Mesothelial cell of epicardium (in vitro differentiated cells): Measurements from ENCODE around the gene DUSP1. TPM values are rescaled to one million over a fixed set of nuclear protein-coding genes. Genes with fewer than 3 reads are reported as not detected.

Experiments used
- DNase-seq, 2 experiments: peaks; one replicate each; pipeline ENCODE4 v3.0.0; 2021; ENCODE audit warnings: low spot score in 2 of 2; ENCODE audit not compliant: unreplicated experiment in 2 of 2
- H3K27ac Mint-ChIP-seq: 2 replicates; pipeline ENCODE4 v1.8.0; 2021; ENCODE audit warnings: mixed read lengths
- H3K27me3 Mint-ChIP-seq: 2 replicates; pipeline ENCODE4 v1.8.0; 2021; ENCODE audit warnings: low read depth, mixed read lengths
- H3K36me3 Mint-ChIP-seq: 2 replicates; pipeline ENCODE4 v1.8.0; 2021; ENCODE audit warnings: mixed read lengths
- H3K4me1 Mint-ChIP-seq: 2 replicates; pipeline ENCODE4 v1.8.0; 2021; ENCODE audit warnings: mixed read lengths
- H3K4me3 Mint-ChIP-seq: 2 replicates; pipeline ENCODE4 v1.8.0; 2021; ENCODE audit warnings: mild to moderate bottlenecking, moderate library complexity, mixed read lengths
- H3K9me3 Mint-ChIP-seq: 2 replicates; pipeline ENCODE4 v1.8.0; 2021; ENCODE audit warnings: mixed read lengths
- total RNA-seq: library from RNA; stranded (reverse); gene quantifications from 3 replicates; pipeline ENCODE4 v1.2.1, GENCODE V29; 2021
- TF ChIP-seq, protein P1 (sequence below): fragments of 200-600 bp; sonication (generic); IDR thresholded peaks from one replicate; pipeline ENCODE4 v1.5.0; 2021; ENCODE audit warnings: antibody characterized with exemption; ENCODE audit not compliant: unreplicated experiment

The DUSP1 gene
- total RNA-seq, 1 donor from 2014 or later: 116 TPM

DNA sequence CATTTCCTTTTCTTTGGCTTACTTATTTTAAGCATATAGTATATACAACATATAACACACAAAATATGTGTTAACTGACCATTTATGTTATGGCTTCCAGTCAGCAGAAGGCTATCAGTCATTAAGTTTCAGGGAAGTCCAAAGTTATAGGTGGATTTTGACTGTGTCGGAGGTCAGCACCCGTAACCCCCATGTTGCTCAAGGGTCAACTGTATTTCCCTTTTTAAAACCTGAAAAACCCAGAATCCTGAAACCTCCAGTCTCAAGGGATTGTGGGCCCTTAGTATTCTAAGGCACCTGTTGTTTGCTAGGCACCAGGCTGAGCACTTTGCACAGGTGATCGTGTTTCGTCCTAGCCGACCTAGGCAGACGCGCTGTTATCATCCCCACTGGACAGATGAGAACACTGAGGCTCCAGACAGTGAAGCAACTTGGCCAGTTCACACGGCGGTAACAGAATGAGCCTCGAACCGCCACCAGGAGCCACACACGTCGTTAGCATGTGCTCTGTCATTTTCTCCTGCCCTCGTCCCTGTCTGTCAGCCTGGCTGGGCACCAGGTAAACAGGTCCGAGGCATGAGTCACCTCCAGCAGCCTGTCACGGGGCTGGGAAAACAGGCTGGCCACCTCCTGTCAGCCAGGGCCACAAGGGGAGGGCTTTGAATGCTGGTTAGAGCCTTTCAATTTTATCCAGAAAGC lies 39.9 kb downstream of the DUSP1 start:
- Mint-ChIP-seq H3K4me1 (peaks cover 14% of the 10 kb centered on the region), H3K4me3 (no peak overlapping the region), H3K36me3 (no peaks in the 10 kb centered on the region), H3K9me3 (no peaks in the 10 kb centered on the region), H3K27ac (no peak overlapping the region), H3K27me3 (no peaks in the 10 kb centered on the region)
- TF ChIP-seq, protein P1, sequence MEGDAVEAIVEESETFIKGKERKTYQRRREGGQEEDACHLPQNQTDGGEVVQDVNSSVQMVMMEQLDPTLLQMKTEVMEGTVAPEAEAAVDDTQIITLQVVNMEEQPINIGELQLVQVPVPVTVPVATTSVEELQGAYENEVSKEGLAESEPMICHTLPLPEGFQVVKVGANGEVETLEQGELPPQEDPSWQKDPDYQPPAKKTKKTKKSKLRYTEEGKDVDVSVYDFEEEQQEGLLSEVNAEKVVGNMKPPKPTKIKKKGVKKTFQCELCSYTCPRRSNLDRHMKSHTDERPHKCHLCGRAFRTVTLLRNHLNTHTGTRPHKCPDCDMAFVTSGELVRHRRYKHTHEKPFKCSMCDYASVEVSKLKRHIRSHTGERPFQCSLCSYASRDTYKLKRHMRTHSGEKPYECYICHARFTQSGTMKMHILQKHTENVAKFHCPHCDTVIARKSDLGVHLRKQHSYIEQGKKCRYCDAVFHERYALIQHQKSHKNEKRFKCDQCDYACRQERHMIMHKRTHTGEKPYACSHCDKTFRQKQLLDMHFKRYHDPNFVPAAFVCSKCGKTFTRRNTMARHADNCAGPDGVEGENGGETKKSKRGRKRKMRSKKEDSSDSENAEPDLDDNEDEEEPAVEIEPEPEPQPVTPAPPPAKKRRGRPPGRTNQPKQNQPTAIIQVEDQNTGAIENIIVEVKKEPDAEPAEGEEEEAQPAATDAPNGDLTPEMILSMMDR: no peak
- no peak for DNase-seq

DNA sequence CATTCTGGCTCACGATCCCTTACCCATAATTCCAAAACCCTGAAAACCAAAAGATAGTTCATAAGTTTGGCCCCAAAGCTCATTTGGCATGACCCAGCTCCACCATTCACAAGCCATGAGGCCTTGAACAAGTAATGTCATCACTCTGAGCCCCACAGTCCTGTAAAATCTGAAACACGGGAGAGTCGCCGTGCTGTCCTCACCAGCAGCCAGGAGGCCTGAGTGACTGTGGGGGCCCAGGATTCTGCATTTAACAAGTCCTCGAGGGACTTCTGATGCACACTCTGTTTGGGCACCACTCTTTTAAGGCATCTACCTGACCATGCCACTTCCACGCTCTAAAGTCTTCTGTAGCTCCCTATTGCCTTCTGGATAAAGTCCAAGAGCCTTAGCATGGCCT lies 40.8 kb downstream of the DUSP1 start:
- H3K36me3 Mint-ChIP-seq: no peaks in the 10 kb centered on the region
- peaks cover 14% of the 10 kb centered on the region for H3K4me1 Mint-ChIP-seq
- H3K4me3 Mint-ChIP-seq: no peak overlapping the region
- TF ChIP-seq, protein P1: no peak
- DNase-seq: no peak
- no peaks in the 10 kb centered on the region for H3K9me3 Mint-ChIP-seq
- no peak overlapping the region for H3K27ac Mint-ChIP-seq
- H3K27me3 Mint-ChIP-seq: no peaks in the 10 kb centered on the region

DNA sequence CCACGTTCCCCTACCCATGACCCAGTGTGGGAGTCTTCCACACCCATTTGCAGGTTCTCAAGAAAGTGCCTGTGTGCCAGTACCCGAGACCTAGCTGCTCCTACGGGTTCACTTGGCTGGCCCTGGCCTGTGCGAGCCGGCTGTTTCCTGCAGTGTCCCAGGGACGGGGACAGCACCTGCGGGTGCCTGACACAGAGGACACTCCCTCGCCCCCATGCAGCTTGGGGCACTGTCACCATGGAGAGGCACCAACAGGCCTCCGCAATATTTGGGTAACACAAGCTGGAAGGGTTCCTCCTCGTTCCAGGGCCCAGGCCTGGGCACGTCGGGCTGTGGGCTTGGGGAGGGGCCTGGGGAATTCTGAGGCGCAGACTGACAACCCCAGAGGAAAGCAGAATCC lies 41.4 kb downstream of the DUSP1 start:
- no peaks in the 10 kb centered on the region for H3K36me3 Mint-ChIP-seq
- no peaks in the 10 kb centered on the region for H3K27me3 Mint-ChIP-seq
- TF ChIP-seq, protein P1: no peak
- H3K27ac Mint-ChIP-seq: no peak overlapping the region
- H3K9me3 Mint-ChIP-seq: no peaks in the 10 kb centered on the region
- DNase-seq: no peak
- no peak overlapping the region for H3K4me3 Mint-ChIP-seq
- peaks cover 14% of the 10 kb centered on the region for H3K4me1 Mint-ChIP-seq

DNA sequence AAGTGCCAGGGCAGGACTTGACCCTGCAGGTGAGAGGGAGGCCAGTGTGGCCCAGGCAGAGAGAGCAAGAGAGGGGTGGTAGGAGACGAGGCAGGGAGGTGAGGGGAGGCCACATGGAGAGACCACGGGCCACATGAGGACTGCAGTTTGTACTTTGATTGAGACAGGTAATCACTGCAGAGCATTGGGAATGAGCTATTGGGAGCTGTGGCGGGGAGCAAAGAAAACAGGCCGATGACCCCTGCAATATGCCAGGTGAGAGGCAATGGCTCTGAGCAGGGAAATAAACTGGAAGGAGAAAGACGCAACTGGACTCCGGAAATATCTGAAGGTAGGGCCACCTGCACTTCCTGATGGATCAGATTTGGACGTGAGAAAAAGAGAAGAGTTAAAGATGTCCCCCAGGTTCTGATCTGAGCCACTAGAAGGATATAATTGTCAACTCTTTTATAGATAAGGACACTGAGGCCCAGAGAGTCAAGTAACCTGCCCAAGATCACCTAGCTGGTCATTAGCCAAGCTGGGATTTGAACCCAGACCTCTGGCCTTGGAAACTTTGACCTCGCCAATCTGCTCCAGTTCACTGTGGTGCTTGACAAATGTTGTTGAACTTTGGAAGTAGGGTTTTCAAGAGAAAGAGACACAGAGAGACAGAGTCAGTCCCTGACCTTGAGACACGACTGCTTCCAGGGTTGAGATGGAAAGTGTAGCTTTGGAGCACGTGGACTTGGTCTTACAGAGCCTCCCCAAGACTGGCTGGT lies 42.3 kb downstream of the DUSP1 start:
- no peaks in the 10 kb centered on the region for H3K36me3 Mint-ChIP-seq
- no peak for DNase-seq
- H3K4me3 Mint-ChIP-seq: no peak overlapping the region
- H3K9me3 Mint-ChIP-seq: no peaks in the 10 kb centered on the region
- TF ChIP-seq, protein P1: no peak
- H3K27ac Mint-ChIP-seq: no peak overlapping the region
- peaks cover 8% of the 10 kb centered on the region for H3K4me1 Mint-ChIP-seq
- H3K27me3 Mint-ChIP-seq: peaks cover 2% of the 10 kb centered on the region

DNA sequence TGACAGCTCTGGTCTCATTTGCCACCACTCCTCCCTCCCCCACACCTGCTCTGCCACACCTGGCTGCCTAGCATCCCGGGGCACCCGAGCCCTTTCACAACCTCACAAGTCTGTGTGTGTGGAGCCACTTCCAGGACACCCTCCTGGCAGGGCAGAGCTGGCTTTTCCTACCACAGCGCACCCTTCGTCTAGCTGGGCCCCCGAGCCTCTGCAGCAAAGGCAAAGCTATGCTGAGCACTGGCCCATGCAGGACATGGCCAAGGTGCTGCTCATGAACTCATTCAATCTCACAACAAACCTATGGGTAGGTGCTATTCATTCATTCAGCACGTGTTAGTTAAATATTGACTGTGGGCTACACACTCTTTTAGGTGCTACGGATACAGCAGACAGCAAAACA lies 43.4 kb downstream of the DUSP1 start:
- TF ChIP-seq, protein P1: no peak
- H3K27ac Mint-ChIP-seq: no peak overlapping the region
- DNase-seq: no peak
- H3K36me3 Mint-ChIP-seq: no peaks in the 10 kb centered on the region
- no peaks in the 10 kb centered on the region for H3K9me3 Mint-ChIP-seq
- no peaks in the 10 kb centered on the region for H3K4me1 Mint-ChIP-seq
- peaks cover 9% of the 10 kb centered on the region for H3K27me3 Mint-ChIP-seq
- no peak overlapping the region for H3K4me3 Mint-ChIP-seq
